Keratinocyte (primary cell): ENCODE data around the gene NR1D2.

Experiments used
- EZH2 ChIP-seq: IDR thresholded peaks from one replicate; pipeline ENCODE4 v1.6.1; 2012; ENCODE audit warnings: inconsistent platforms, mild to moderate bottlenecking, low read length, moderate library complexity
- TF ChIP-seq, protein P1 (sequence below), 3 experiments: IDR thresholded peaks in 1 of 3; conservative IDR thresholded peaks in 1 of 3; optimal IDR thresholded peaks in 1 of 3; 2 replicates in 2 of 3; 3 replicates in 1 of 3; pipeline versions ENCODE3 to v1.5.1; 2011; ENCODE audit warnings: low read length in 3 of 3, mild to moderate bottlenecking in 3 of 3, moderate library complexity in 2 of 3, control low read depth in 1 of 3, inconsistent platforms in 1 of 3; ENCODE audit not compliant: insufficient read depth in 2 of 3; ENCODE audit errors: extremely low read depth in 1 of 3

DNA sequence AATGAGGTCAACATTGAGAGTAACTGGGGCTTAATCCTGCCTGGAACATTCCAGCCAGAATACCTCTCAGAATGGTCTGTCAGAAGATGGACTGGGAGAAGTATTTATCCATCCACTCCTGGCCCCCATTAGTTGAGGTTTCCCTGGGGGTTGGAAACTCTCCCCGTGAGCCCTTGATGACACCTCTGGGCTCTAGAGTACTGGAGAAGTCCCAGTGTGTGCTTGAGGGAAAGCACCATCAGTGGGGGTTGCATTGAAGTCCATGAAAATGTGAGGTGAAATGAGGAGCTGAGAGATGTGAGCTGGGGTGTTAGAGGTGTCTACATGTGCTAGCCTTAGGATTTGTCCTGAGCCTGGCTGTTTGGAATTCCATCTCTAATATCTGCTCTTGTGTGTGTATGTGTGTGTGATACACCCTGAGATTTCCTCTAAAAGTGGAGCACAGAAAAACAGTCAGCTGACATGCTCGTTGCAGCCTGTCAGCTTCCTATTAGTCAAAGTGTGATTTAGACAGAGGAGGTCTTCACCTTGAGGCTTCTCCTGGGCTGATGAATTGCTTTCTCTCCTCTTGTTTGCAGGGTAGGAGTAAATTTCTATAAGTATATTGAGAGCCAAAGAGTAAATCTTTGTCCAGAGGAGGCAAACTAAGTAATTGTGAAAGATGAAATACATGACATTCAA is 67.6 kb downstream of the NR1D2 start:
- TF ChIP-seq, protein P1, sequence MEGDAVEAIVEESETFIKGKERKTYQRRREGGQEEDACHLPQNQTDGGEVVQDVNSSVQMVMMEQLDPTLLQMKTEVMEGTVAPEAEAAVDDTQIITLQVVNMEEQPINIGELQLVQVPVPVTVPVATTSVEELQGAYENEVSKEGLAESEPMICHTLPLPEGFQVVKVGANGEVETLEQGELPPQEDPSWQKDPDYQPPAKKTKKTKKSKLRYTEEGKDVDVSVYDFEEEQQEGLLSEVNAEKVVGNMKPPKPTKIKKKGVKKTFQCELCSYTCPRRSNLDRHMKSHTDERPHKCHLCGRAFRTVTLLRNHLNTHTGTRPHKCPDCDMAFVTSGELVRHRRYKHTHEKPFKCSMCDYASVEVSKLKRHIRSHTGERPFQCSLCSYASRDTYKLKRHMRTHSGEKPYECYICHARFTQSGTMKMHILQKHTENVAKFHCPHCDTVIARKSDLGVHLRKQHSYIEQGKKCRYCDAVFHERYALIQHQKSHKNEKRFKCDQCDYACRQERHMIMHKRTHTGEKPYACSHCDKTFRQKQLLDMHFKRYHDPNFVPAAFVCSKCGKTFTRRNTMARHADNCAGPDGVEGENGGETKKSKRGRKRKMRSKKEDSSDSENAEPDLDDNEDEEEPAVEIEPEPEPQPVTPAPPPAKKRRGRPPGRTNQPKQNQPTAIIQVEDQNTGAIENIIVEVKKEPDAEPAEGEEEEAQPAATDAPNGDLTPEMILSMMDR (optimal IDR thresholded peaks at IDR 0.05 in 1 of 3, IDR thresholded peaks at IDR 0.05 in 1 of 3, conservative IDR thresholded peaks at IDR 0.05 in 1 of 3; ENCODE audit: extremely low read depth in 1 of 3, insufficient read depth in 2 of 3, low read length in 3 of 3), result no peak
- TF ChIP-seq EZH2, result no peak
